DOHH2 (cell line): ENCODE data around the gene PCDHGB5.
"Not testable (repeated sequence)": the region's sequence is repeated elsewhere in the genome, so short reads cannot be mapped to it uniquely, and the experiment has no call there.

Source experiments
- H3F3A ChIP-seq: fragments of 200-600 bp; sonication (generic), shearing (Covaris generic); 2 replicates; pipeline ENCODE4 v1.6.0; 2016; ENCODE audit warnings: antibody characterized with exemption, mild to moderate bottlenecking; ENCODE audit not compliant: control insufficient read depth, insufficient read depth
- H3K27ac ChIP-seq: fragments of 200-600 bp; sonication (generic); 2 replicates; pipeline ENCODE4 v1.5.1; 2014; ENCODE audit warnings: low read depth, mild to moderate bottlenecking, low read length, moderate library complexity
- H3K27me3 ChIP-seq: fragments of 200-600 bp; sonication (generic); 2 replicates; pipeline ENCODE4 v1.6.1; 2014; ENCODE audit warnings: mild to moderate bottlenecking, low read length, mixed read lengths; ENCODE audit not compliant: control insufficient read depth
- H3K36me3 ChIP-seq: fragments of 200-600 bp; sonication (generic); 2 replicates; pipeline ENCODE4 v1.6.1; 2014; ENCODE audit warnings: mild to moderate bottlenecking, low read length, moderate library complexity, mixed read lengths; ENCODE audit not compliant: control insufficient read depth
- H3K4me1 ChIP-seq: fragments of 200-600 bp; sonication (generic); 2 replicates; pipeline ENCODE4 v1.6.1; 2014; ENCODE audit warnings: mild to moderate bottlenecking, low read length, mixed read lengths; ENCODE audit not compliant: control insufficient read depth
- H3K4me2 ChIP-seq: fragments of 200-600 bp; sonication (generic); 2 replicates; pipeline ENCODE4 v1.6.0; 2014; ENCODE audit warnings: mild to moderate bottlenecking, low read length, moderate library complexity
- H3K4me3 ChIP-seq: fragments of 200-600 bp; sonication (generic); 2 replicates; pipeline ENCODE4 v1.5.1; 2014; ENCODE audit warnings: mild to moderate bottlenecking, low read length, mixed read lengths
- H3K79me2 ChIP-seq: fragments of 200-600 bp; sonication (generic); 2 replicates; pipeline ENCODE4 v1.6.1; 2014; ENCODE audit warnings: mild to moderate bottlenecking, low read length, mixed read lengths; ENCODE audit not compliant: control insufficient read depth
- H3K9me2 ChIP-seq: fragments of 200-600 bp; sonication (generic); replicated peaks from 2 replicates; pipeline ENCODE4 v1.6.1; 2014; ENCODE audit warnings: mild to moderate bottlenecking, low read length, mixed read lengths; ENCODE audit not compliant: control insufficient read depth
- H3K9me3 ChIP-seq: fragments of 200-600 bp; sonication (generic); 2 replicates; pipeline ENCODE4 v1.6.1; 2014; ENCODE audit warnings: antibody characterized with exemption, low read length, mixed read lengths; ENCODE audit not compliant: control insufficient read depth, insufficient read depth
- H4K20me1 ChIP-seq: fragments of 200-600 bp; sonication (generic); 2 replicates; pipeline ENCODE4 v1.6.0; 2014; ENCODE audit warnings: low read depth, mild to moderate bottlenecking, antibody characterized with exemption, low read length, moderate library complexity; ENCODE audit not compliant: control insufficient read depth, insufficient read depth
- CTCF ChIP-seq: fragments of 200-600 bp; sonication (generic); IDR thresholded peaks from one replicate; pipeline ENCODE4 v1.5.1; 2014; ENCODE audit warnings: antibody characterized with exemption, mild to moderate bottlenecking, low read depth, low read length; ENCODE audit not compliant: poor library complexity, severe bottlenecking
- EZH2phosphoT487 ChIP-seq: fragments of 200-600 bp; sonication (generic); IDR thresholded peaks from 2 replicates; pipeline ENCODE4 v1.6.1; 2017; ENCODE audit warnings: borderline replicate concordance, mild to moderate bottlenecking, antibody characterized with exemption, low read length, moderate library complexity, mixed read lengths

The PCDHGB5 gene

GRCh38 chr5:141431286-141431685 lies 33.5 kb downstream of the PCDHGB5 start:
- TF ChIP-seq CTCF (no peak), EZH2phosphoT487 (no peak)
- peak overlapping the region; percentile 69 for H3K4me3 ChIP-seq
- 0 out of 2 replicates have a peak, but pooled peaks cover 3% of the 10 kb centered on the region for H3K4me1 ChIP-seq
- no peaks in the 10 kb centered on the region for H3K79me2 ChIP-seq
- no peak overlapping the region for H3K27ac ChIP-seq
- H3K27me3 ChIP-seq, result no peaks in the 10 kb centered on the region
- H3K9me2 ChIP-seq, result no peaks in the 10 kb centered on the region
- H3K9me3 ChIP-seq, result peaks cover 18% of the 10 kb centered on the region
- peaks cover 24% of the 10 kb centered on the region for H3K36me3 ChIP-seq
- no peaks in the 10 kb centered on the region for H4K20me1 ChIP-seq
- H3K4me2 ChIP-seq, result peak overlapping the region; percentile 60
- 0 out of 2 replicates have a peak, but pooled peaks cover 6% of the 10 kb centered on the region for H3F3A ChIP-seq

- H3K4me2 ChIP-seq, H3K4me3 ChIP-seq: not testable (repeated sequence)
- peaks cover 18% of the 10 kb centered on the region for H3K9me3 ChIP-seq
Measured at GRCh38 chr5:141432308-141432707, 34.6 kb downstream of the PCDHGB5 start.

GRCh38 chr5:141432726-141433125 lies 35.0 kb downstream of the PCDHGB5 start:
- H3F3A ChIP-seq, H3K4me1 ChIP-seq, H3K4me2 ChIP-seq, H4K20me1 ChIP-seq, H3K27ac ChIP-seq, H3K27me3 ChIP-seq, H3K79me2 ChIP-seq, H3K4me3 ChIP-seq, H3K9me2 ChIP-seq: not testable (repeated sequence)
- Histone ChIP-seq H3K9me3 (peaks cover 14% of the 10 kb centered on the region), H3K36me3 (peaks cover 18% of the 10 kb centered on the region)

More at GRCh38 chr5:141432308-141432707, 34.6 kb downstream of the PCDHGB5 start:
- H3K79me2 ChIP-seq, H3K4me1 ChIP-seq, H3F3A ChIP-seq, H4K20me1 ChIP-seq, H3K9me2 ChIP-seq, H3K27me3 ChIP-seq, H3K27ac ChIP-seq: not testable (repeated sequence)
- peaks cover 23% of the 10 kb centered on the region for H3K36me3 ChIP-seq

GRCh38 chr5:141434006-141434405 lies 36.3 kb downstream of the PCDHGB5 start:
- no peak for TF ChIP-seq EZH2phosphoT487
- no peak for TF ChIP-seq CTCF
- peaks cover 15% of the 10 kb centered on the region for H3K36me3 ChIP-seq
- H3K4me1 ChIP-seq, result 0 out of 2 replicates have a peak, but pooled peaks cover 3% of the 10 kb centered on the region
- H3F3A ChIP-seq, result 0 out of 2 replicates have a peak, but pooled peaks cover 6% of the 10 kb centered on the region
- H3K4me3 ChIP-seq, result no peak overlapping the region
- H3K4me2 ChIP-seq, result no peak overlapping the region
- H3K79me2 ChIP-seq, result no peaks in the 10 kb centered on the region
- no peaks in the 10 kb centered on the region for H3K27me3 ChIP-seq
- H3K9me3 ChIP-seq, result peaks cover 14% of the 10 kb centered on the region
- H3K27ac ChIP-seq, result no peak overlapping the region
- no peaks in the 10 kb centered on the region for H3K9me2 ChIP-seq
- H4K20me1 ChIP-seq, result no peaks in the 10 kb centered on the region
